ENCODE measurements around the gene PTS.
"Not testable (repeated sequence)": the region's sequence is repeated elsewhere in the genome, so short reads cannot be mapped to it uniquely, and the experiment has no call there.

The PTS gene

GRCh38 chr11:112226062-112226830 lies at the start of gene PTS:
Gene PTS, plus strand, starts transcription at chr11:112226428. Its CDS starts 16 bp downstream, at chr11:112226444.
- peak; percentile 83 to 86 for DNase-seq

- no peak for DNase-seq
Measured at GRCh38 chr11:112177589-112177988, 48.6 kb upstream of the PTS start.

- no peak for DNase-seq
Measured at GRCh38 chr11:112178428-112178827, 47.8 kb upstream of the PTS start.

- no peak for DNase-seq
Measured at GRCh38 chr11:112178936-112179335, 47.3 kb upstream of the PTS start.

GRCh38 chr11:112179601-112180000 lies 46.6 kb upstream of the PTS start:
- no peak for DNase-seq

- no peak for DNase-seq
Measured at GRCh38 chr11:112182867-112183266, 43.4 kb upstream of the PTS start.

GRCh38 chr11:112185883-112186282 lies 40.3 kb upstream of the PTS start:
- no peak for DNase-seq

- DNase-seq: no peak
Measured at GRCh38 chr11:112186304-112186703, 39.9 kb upstream of the PTS start.

GRCh38 chr11:112195113-112195512 lies 31.1 kb upstream of the PTS start:
- DNase-seq: not testable (repeated sequence)

- DNase-seq: no peak
Measured at GRCh38 chr11:112195951-112196351, 30.3 kb upstream of the PTS start.

GRCh38 chr11:112196519-112197087 lies 29.6 kb upstream of the PTS start:
- no peak for DNase-seq

- DNase-seq: not testable (repeated sequence)
Measured at GRCh38 chr11:112199101-112199500, 27.1 kb upstream of the PTS start.

GRCh38 chr11:112200252-112200651 lies 26.0 kb upstream of the PTS start:
- DNase-seq: no peak

- no peak for DNase-seq
Measured at GRCh38 chr11:112206071-112206470, 20.2 kb upstream of the PTS start.

- no peak for DNase-seq
Measured at GRCh38 chr11:112210890-112211289, 15.3 kb upstream of the PTS start.

- DNase-seq: no peak
Measured at GRCh38 chr11:112211536-112211935, 14.7 kb upstream of the PTS start.

- DNase-seq: no peak
Measured at GRCh38 chr11:112212290-112212689, 13.9 kb upstream of the PTS start.

- DNase-seq: no peak
Measured at GRCh38 chr11:112212710-112213109, 13.5 kb upstream of the PTS start.

GRCh38 chr11:112213753-112214152 lies 12.5 kb upstream of the PTS start:
- DNase-seq: no peak

- no peak for DNase-seq
Measured at GRCh38 chr11:112215621-112216020, 10.6 kb upstream of the PTS start.

- no peak for DNase-seq
Measured at GRCh38 chr11:112216561-112217105, 9.6 kb upstream of the PTS start.

GRCh38 chr11:112219476-112220232 lies 6.6 kb upstream of the PTS start:
- peak; percentile 40 to 61 for DNase-seq

GRCh38 chr11:112221274-112221835 lies 4.9 kb upstream of the PTS start:
- DNase-seq: no peak

Measured in SHP77 (cell line).